CD4-positive, alpha-beta memory T cell (primary cell): Measurements from ENCODE around the gene SDF4. TPM values are rescaled to one million over a fixed set of nuclear protein-coding genes. Genes with fewer than 3 reads are reported as not detected.
A peak's percentile ranks its signal among the peaks of the same experiment; 100 is the strongest.

Experiments
- CTCF ChIA-PET: fragments of 350-600 bp; sonication (Branson Sonifier 250); formaldehyde crosslinking; loops from one replicate; lab custom pipeline; 2021; ENCODE audit warnings: inconsistent platforms; ENCODE audit not compliant: partially characterized antibody; lab: Charles Lee
- POLR2A ChIA-PET: fragments of 350-600 bp; sonication (Branson Sonifier 250); formaldehyde crosslinking; loops from one replicate; lab custom pipeline; 2021; ENCODE audit not compliant: partially characterized antibody; lab: Charles Lee
- DNase-seq, 5 donors: peaks; one replicate each; pipeline versions ENCODE4 v3.0.0 to v3.0.0-alpha.2; 2020 to 2022; ENCODE audit warnings: mixed read lengths in 1 of 5
- H3K27ac ChIP-seq: one replicate; pipeline ENCODE4 v1.7.0; 2013; ENCODE audit warnings: low read depth, low read length
- H3K27me3 ChIP-seq: 2 replicates; pipeline ENCODE4 v1.7.0; 2013; ENCODE audit warnings: mild to moderate bottlenecking, low read length, moderate library complexity; ENCODE audit not compliant: insufficient read depth
- H3K36me3 ChIP-seq: 2 replicates; pipeline ENCODE4 v1.7.0; 2013; ENCODE audit warnings: mild to moderate bottlenecking, low read length, moderate library complexity; ENCODE audit not compliant: insufficient read depth
- H3K4me1 ChIP-seq: 2 replicates; pipeline ENCODE4 v1.7.0; 2013; ENCODE audit warnings: mild to moderate bottlenecking, low read length, moderate library complexity; ENCODE audit not compliant: insufficient read depth
- H3K4me3 ChIP-seq, 2 donors: one replicate each; pipeline ENCODE4 v1.7.0; 2013; ENCODE audit warnings: low read length in 2 of 2, mild to moderate bottlenecking in 1 of 2
- H3K9me3 ChIP-seq, 2 donors: one replicate each; pipeline ENCODE4 v1.7.0; 2013; ENCODE audit warnings: low read length in 2 of 2, control low read depth in 1 of 2; ENCODE audit not compliant: control insufficient read depth in 1 of 2
- H3K27ac Mint-ChIP-seq, 7 donors: one replicate each; pipeline ENCODE4 v1.8.0; 2020 to 2021; ENCODE audit warnings: mixed read lengths in 7 of 7, mild to moderate bottlenecking in 6 of 7, inconsistent platforms in 3 of 7, moderate library complexity in 3 of 7
- H3K27me3 Mint-ChIP-seq, 2 donors: one replicate each; pipeline ENCODE4 v1.8.0; 2020 to 2021; ENCODE audit warnings: mixed read lengths in 2 of 2
- H3K36me3 Mint-ChIP-seq, 2 donors: one replicate each; pipeline ENCODE4 v1.8.0; 2020 to 2021; ENCODE audit warnings: mixed read lengths in 2 of 2, inconsistent platforms in 1 of 2, mild to moderate bottlenecking in 1 of 2
- H3K4me1 Mint-ChIP-seq, 4 donors: one replicate each; pipeline ENCODE4 v1.8.0; 2020 to 2021; ENCODE audit warnings: mixed read lengths in 4 of 4, mild to moderate bottlenecking in 1 of 4
- H3K4me3 Mint-ChIP-seq, 8 donors: one replicate each; pipeline ENCODE4 v1.8.0; 2020 to 2021; ENCODE audit warnings: mixed read lengths in 8 of 8, mild to moderate bottlenecking in 7 of 8, moderate library complexity in 6 of 8, inconsistent platforms in 3 of 8
- H3K9me3 Mint-ChIP-seq, 8 donors: one replicate each; pipeline ENCODE4 v1.8.0; 2020 to 2021; ENCODE audit warnings: mixed read lengths in 8 of 8, mild to moderate bottlenecking in 5 of 8, inconsistent platforms in 3 of 8, moderate library complexity in 1 of 8
- intact Hi-C: fragments of 100-400 bp; cut with micrococcal nuclease; formaldehyde crosslinking; loops from one replicate; pipeline ENCODE4 v1.15.1; 2023
- polyA plus RNA-seq, 2 donors: library from polyadenylated mRNA; unstranded; fragments of 300-500 nt; fragmentation: Illumina TruSeq; gene quantifications; one replicate each; pipeline ENCODE4 v1.2.3, GENCODE V29; 2021
- total RNA-seq, 2 experiments: library from RNA; stranded (reverse); gene quantifications; one replicate each; pipeline ENCODE4 v1.2.3, GENCODE V29; 2021

SDF4 gene
- total and polyA plus RNA-seq, 4 experiments from 2014 or later, result 97.4 to 138 (median 116) TPM

DNA sequence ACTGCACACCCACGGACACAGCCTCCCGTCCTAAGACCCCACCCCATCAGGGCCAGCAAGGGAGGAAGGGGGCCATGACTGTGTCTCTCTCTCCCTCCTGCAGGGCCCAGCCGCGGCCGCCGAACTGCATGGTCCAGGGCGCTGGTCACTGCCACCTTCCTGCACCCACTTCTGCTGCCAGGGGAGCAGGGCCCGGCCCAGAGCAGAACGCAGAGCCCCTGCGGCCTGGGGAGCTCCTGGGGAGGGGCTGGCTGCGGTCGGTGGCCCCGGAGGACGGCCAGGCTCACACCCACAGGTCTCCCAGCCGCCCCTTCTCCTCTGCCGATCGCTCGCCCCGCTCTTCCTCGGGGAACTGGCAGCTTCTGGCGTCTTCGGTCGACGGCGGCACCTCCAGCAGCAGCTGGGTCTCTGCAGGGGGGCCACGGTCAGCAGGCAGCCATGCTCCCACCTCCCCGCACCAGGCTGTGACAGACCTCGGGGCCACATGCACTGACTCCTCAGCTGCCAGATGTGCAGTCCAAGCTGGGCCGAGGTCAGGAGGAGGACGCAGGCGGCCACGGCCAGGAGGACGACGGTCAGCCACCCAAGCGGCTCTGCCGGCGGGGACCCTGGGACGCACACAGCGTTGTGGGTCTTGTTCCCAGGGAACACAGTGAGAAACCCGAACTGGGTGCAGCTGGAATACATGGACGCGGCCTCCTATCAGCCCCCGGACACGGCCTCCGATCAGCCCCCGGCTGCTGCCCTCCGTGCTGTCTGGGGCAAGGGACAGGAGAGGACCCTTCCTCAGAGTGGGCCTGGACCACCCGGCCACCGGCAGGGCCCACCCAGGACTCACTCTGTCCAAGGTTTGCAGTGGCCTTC, 28.0 kb downstream of the SDF4 start:
- CTCF ChIA-PET, result no interaction called here

DNA sequence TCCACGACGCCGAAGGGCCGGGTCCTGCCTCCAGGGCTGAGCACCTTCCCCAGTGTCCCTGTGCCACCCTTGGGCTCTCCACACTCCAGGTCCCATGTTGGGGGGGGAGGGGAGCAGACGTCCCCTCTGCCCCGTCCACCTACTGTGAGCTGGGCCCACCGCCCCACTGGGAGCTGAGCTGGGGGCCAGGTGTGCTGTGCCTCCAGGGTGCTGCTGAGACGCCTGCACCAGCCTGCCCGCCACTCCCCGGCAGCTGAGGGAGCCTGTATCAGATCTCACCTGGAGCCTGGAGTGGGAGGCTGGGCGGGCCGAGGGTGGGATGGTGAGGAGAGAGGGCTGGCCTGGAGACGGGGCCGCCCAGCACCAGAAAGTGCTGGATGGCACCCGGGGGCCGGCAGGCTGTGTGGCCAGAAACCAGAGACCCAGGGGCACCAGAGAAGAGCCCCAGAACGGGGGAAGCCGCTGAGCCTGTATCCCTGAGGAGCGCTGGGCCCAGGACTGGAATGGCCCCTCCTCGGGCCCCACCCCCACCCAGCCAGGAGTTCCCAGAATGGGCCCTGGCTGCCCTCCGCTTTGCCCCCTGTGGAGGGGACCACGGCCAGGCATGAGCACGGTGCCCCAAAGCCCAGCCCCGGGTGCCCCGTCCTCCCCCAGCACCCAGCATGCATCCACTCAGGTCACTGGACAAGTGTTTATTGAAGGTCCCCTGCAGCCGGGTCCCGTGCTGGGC, 28.8 kb downstream of the SDF4 start:
- CTCF ChIA-PET, result no interaction called here
- H3K9me3 ChIP-seq, result no peaks in the 10 kb centered on the region
- no peak overlapping the region for H3K4me3 ChIP-seq
- H3K36me3 Mint-ChIP-seq, result no peaks in the 10 kb centered on the region
- H3K27ac Mint-ChIP-seq, result peak overlapping the region in 3 of 7 donors; percentile 53 to 71 (median 62)
- H3K4me3 Mint-ChIP-seq, result peak overlapping the region in 2 of 8 donors; percentile 15 to 20
- no peaks in the 10 kb centered on the region for H3K27me3 Mint-ChIP-seq
- POLR2A ChIA-PET, result no interaction called here
- H3K27ac ChIP-seq, result peak overlapping the region; percentile 38
- intact Hi-C loops, result no loop called here
- H3K9me3 Mint-ChIP-seq, result no peaks in the 10 kb centered on the region
- no peaks in the 10 kb centered on the region for H3K27me3 ChIP-seq
- DNase-seq, result peak in 1 of 5 donors; percentile 38
- peaks cover 33% of the 10 kb centered on the region for H3K4me1 ChIP-seq
- H3K4me1 Mint-ChIP-seq, result peaks cover 3 to 16% (median 7%) of the 10 kb centered on the region in 4 donors
- H3K36me3 ChIP-seq, result no peaks in the 10 kb centered on the region

More for the DNA sequence above, 28.0 kb downstream of the SDF4 start:
- Histone ChIP-seq H3K4me3 (no peak overlapping the region), H3K36me3 (no peaks in the 10 kb centered on the region), H3K9me3 (no peaks in the 10 kb centered on the region), H3K27ac (no peak overlapping the region), H3K4me1 (peaks cover 40% of the 10 kb centered on the region), H3K27me3 (no peaks in the 10 kb centered on the region)
- no peaks in the 10 kb centered on the region for H3K27me3 Mint-ChIP-seq
- H3K27ac Mint-ChIP-seq, result peak overlapping the region in 4 of 7 donors; percentile 19 to 52 (median 41)
- peak in 1 of 5 donors; percentile 42 for DNase-seq
- peaks cover 7 to 24% (median 13%) of the 10 kb centered on the region in 4 donors for H3K4me1 Mint-ChIP-seq
- POLR2A ChIA-PET, result interaction anchor here (5.0 kb wide), 1 partner anchor 13 kb away, joined by 38 read pairs; no protein-coding TSS in a partner anchor
- H3K4me3 Mint-ChIP-seq, result peak overlapping the region in 1 of 8 donors; percentile 59
- no peaks in the 10 kb centered on the region for H3K36me3 Mint-ChIP-seq
- H3K9me3 Mint-ChIP-seq, result no peaks in the 10 kb centered on the region
- intact Hi-C loops, result no loop called here

GRCh38 chr1:1200876-1201810, 30.7 kb downstream of the SDF4 start:
- H3K36me3 ChIP-seq, result no peaks in the 10 kb centered on the region
- no peaks in the 10 kb centered on the region for H3K9me3 ChIP-seq
- intact Hi-C loops, result no loop called here
- H3K4me1 Mint-ChIP-seq, result peaks cover 0 to 5% (median 2%) of the 10 kb centered on the region in 4 donors
- H3K27ac Mint-ChIP-seq, result peak overlapping the region; percentile 81 to 89 (median 86)
- ChIA-PET CTCF (no interaction called here), POLR2A (interaction anchor here (1.0 kb wide), 1 partner anchor 14 kb away, joined by 3 read pairs; no protein-coding TSS in a partner anchor)
- peak overlapping the region in 5 of 8 donors; percentile 17 to 67 (median 57) for H3K4me3 Mint-ChIP-seq
- no peaks in the 10 kb centered on the region for H3K27me3 Mint-ChIP-seq
- peak overlapping the region; percentile 6 to 24 for H3K4me3 ChIP-seq
- no peaks in the 10 kb centered on the region for H3K36me3 Mint-ChIP-seq
- H3K4me1 ChIP-seq, result peaks cover 15% of the 10 kb centered on the region
- no peaks in the 10 kb centered on the region for H3K9me3 Mint-ChIP-seq
- peak overlapping the region; percentile 67 for H3K27ac ChIP-seq
- H3K27me3 ChIP-seq, result no peaks in the 10 kb centered on the region
- peak; percentile 87 to 91 (median 90) for DNase-seq

GRCh38 chr1:1199961-1200875, 31.6 kb downstream of the SDF4 start:
- H3K9me3 ChIP-seq, result no peaks in the 10 kb centered on the region
- H3K27me3 ChIP-seq, result no peaks in the 10 kb centered on the region
- DNase-seq, result peak in 1 of 5 donors; percentile 42
- peak overlapping the region; percentile 83 to 89 (median 86) for H3K27ac Mint-ChIP-seq
- peak overlapping the region in 1 of 2 donors; percentile 6 for H3K4me3 ChIP-seq
- H3K4me1 ChIP-seq, result peaks cover 7% of the 10 kb centered on the region
- POLR2A ChIA-PET, result interaction anchor here (0.9 to 2.4 kb wide), 3 partner anchors 8 to 15 kb away, joined by 3 to 6 read pairs (median 4); no protein-coding TSS in a partner anchor
- peaks cover 0 to 5% (median 1%) of the 10 kb centered on the region in 4 donors for H3K4me1 Mint-ChIP-seq
- no peaks in the 10 kb centered on the region for H3K36me3 Mint-ChIP-seq
- no peaks in the 10 kb centered on the region for H3K27me3 Mint-ChIP-seq
- CTCF ChIA-PET, result no interaction called here
- no peaks in the 10 kb centered on the region for H3K36me3 ChIP-seq
- peaks cover 0 to 5% (median under 1%) of the 10 kb centered on the region in 8 donors for H3K9me3 Mint-ChIP-seq
- H3K27ac ChIP-seq, result peak overlapping the region; percentile 67
- intact Hi-C loops, result no loop called here
- H3K4me3 Mint-ChIP-seq, result peak overlapping the region; percentile 54 to 69 (median 60)

- intact Hi-C loops, result no loop called here
- Mint-ChIP-seq H3K9me3 (peaks cover 0 to 10% (median 3%) of the 10 kb centered on the region in 8 donors), H3K27ac (peak overlapping the region in 6 of 7 donors; percentile 79 to 89 (median 85)), H3K4me3 (peak overlapping the region; percentile 54 to 69 (median 58)), H3K36me3 (no peaks in the 10 kb centered on the region), H3K4me1 (peaks cover 0 to 5% (median 1%) of the 10 kb centered on the region in 4 donors), H3K27me3 (no peaks in the 10 kb centered on the region)
- no peak overlapping the region for H3K4me3 ChIP-seq
- no peak overlapping the region for H3K27ac ChIP-seq
- H3K9me3 ChIP-seq, result no peaks in the 10 kb centered on the region
- DNase-seq, result no peak
- no peaks in the 10 kb centered on the region for H3K27me3 ChIP-seq
- H3K36me3 ChIP-seq, result no peaks in the 10 kb centered on the region
- ChIA-PET POLR2A (interaction anchor here (0.9 to 2.4 kb wide), 2 partner anchors 9 to 14 kb away, joined by 4 to 6 read pairs; no protein-coding TSS in a partner anchor), CTCF (no interaction called here)
- peaks cover 7% of the 10 kb centered on the region for H3K4me1 ChIP-seq
Observed at GRCh38 chr1:1199141-1199960, 32.5 kb downstream of the SDF4 start.
